ENCODE measurements around the gene FHL5. TPM values are rescaled to one million over a fixed set of nuclear protein-coding genes. Genes with fewer than 3 reads are reported as not detected.

The FHL5 gene
- polyA plus RNA-seq, 3 donors from 2014 or later, result not detected

GRCh38 chr6:96563853-96564252 lies 925 bp downstream of the FHL5 start:
- Mint-ChIP-seq H3K27me3 (ENCODE audit: low read depth in 3 of 3) (peaks cover 2 to 5% (median 4%) of the 10 kb centered on the region in 3 donors), H3K4me3 (no peak overlapping the region), H3K36me3 (no peaks in the 10 kb centered on the region), H3K9me3 (peaks cover 0 to 3% (median under 1%) of the 10 kb centered on the region in 6 donors), H3K4me1 (no peaks in the 10 kb centered on the region), H3K27ac (no peak overlapping the region)
- DNase-seq, result no peak

- no peak overlapping the region for H3K27ac Mint-ChIP-seq
- H3K4me3 Mint-ChIP-seq, result no peak overlapping the region
- H3K27me3 Mint-ChIP-seq (ENCODE audit: low read depth in 3 of 3), result peaks cover under 1 to 7% (median 6%) of the 10 kb centered on the region in 3 donors
- H3K4me1 Mint-ChIP-seq, result no peaks in the 10 kb centered on the region
- DNase-seq, result no peak
- peaks cover 10 to 32% (median 16%) of the 10 kb centered on the region in 6 donors for H3K9me3 Mint-ChIP-seq
- peaks cover 0 to 5% (median 0%) of the 10 kb centered on the region in 3 donors for H3K36me3 Mint-ChIP-seq
Measured at GRCh38 chr6:96570053-96570452, 7.1 kb downstream of the FHL5 start.

- peaks cover 0 to 7% (median 6%) of the 10 kb centered on the region in 3 donors for H3K27me3 Mint-ChIP-seq (ENCODE audit: low read depth in 3 of 3)
- peaks cover 10 to 32% (median 16%) of the 10 kb centered on the region in 6 donors for H3K9me3 Mint-ChIP-seq
- no peaks in the 10 kb centered on the region for H3K4me1 Mint-ChIP-seq
- no peak for DNase-seq
- no peak overlapping the region for H3K27ac Mint-ChIP-seq
- peaks cover 0 to 5% (median 0%) of the 10 kb centered on the region in 3 donors for H3K36me3 Mint-ChIP-seq
- no peak overlapping the region for H3K4me3 Mint-ChIP-seq
Measured at GRCh38 chr6:96571551-96571950, 8.6 kb downstream of the FHL5 start.

DNA sequence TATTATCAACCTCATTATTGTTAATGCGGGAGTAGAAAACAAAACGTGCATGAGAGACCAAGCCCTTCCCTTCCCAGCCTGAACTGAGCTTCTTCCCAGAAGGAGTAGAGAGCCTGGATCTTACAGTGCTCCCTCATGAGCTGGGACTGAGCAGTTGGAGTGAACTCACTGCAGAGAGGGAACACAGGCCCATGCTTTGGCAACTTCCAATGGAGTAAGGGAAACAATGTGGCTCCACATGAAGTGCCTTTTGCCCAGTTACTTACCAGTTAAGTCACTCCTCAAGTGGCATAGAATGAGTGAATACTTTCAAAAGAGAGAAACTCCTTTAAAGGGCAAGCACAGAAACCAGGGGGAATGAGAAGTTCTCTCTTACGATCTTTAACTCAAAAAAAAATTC lies 12.4 kb downstream of the FHL5 start:
- H3K4me3 Mint-ChIP-seq, result no peak overlapping the region
- no peak for DNase-seq
- H3K4me1 Mint-ChIP-seq, result no peaks in the 10 kb centered on the region
- peaks cover 0 to 4% (median 0%) of the 10 kb centered on the region in 3 donors for H3K36me3 Mint-ChIP-seq
- H3K27ac Mint-ChIP-seq, result no peak overlapping the region
- H3K9me3 Mint-ChIP-seq, result peaks cover 5 to 16% (median 8%) of the 10 kb centered on the region in 6 donors
- peaks cover 0 to 6% (median 1%) of the 10 kb centered on the region in 3 donors for H3K27me3 Mint-ChIP-seq (ENCODE audit: low read depth in 3 of 3)

GRCh38 chr6:96576221-96576620 lies 13.3 kb downstream of the FHL5 start:
- H3K27me3 Mint-ChIP-seq (ENCODE audit: low read depth in 3 of 3), result peaks cover 0 to 4% (median 1%) of the 10 kb centered on the region in 3 donors
- no peak overlapping the region for H3K27ac Mint-ChIP-seq

DNA sequence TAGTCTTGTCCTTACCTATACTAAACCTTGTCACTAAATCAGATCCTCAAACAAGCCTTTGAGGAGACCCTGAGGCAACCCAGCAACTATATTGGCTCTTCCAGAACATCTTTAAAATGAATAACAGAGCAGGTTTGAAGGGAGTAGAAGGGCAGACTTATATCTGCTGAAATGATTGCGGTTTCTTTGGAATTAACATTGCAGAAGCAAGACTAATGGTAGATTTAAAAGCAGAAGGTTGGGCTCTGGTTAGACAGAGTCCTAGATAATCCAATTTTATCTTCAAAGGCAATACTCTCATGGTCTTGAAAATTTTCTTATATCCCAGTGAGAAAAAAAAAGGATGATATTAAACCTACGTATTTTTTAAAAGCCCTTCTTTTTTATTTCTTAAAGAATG lies 19.1 kb downstream of the FHL5 start:
- Mint-ChIP-seq H3K4me3 (no peak overlapping the region), H3K27ac (no peak overlapping the region), H3K27me3 (ENCODE audit: low read depth in 3 of 3) (peaks cover 1 to 9% (median 1%) of the 10 kb centered on the region in 3 donors), H3K4me1 (no peaks in the 10 kb centered on the region), H3K36me3 (no peaks in the 10 kb centered on the region), H3K9me3 (peaks cover 0 to 5% (median 0%) of the 10 kb centered on the region in 6 donors)
- no peak for DNase-seq

More at GRCh38 chr6:96576221-96576620, 13.3 kb downstream of the FHL5 start:
- Mint-ChIP-seq H3K4me3 (no peak overlapping the region), H3K36me3 (no peaks in the 10 kb centered on the region), H3K9me3 (peaks cover 0 to 7% (median 1%) of the 10 kb centered on the region in 6 donors), H3K4me1 (no peaks in the 10 kb centered on the region)
- no peak for DNase-seq

GRCh38 chr6:96582436-96582835 lies 19.5 kb downstream of the FHL5 start:
- H3K36me3 Mint-ChIP-seq, result no peaks in the 10 kb centered on the region
- H3K9me3 Mint-ChIP-seq, result peaks cover 0 to 5% (median 0%) of the 10 kb centered on the region in 6 donors
- H3K27me3 Mint-ChIP-seq (ENCODE audit: low read depth in 3 of 3), result peaks cover 1 to 9% (median 1%) of the 10 kb centered on the region in 3 donors
- H3K4me3 Mint-ChIP-seq, result no peak overlapping the region
- H3K4me1 Mint-ChIP-seq, result no peaks in the 10 kb centered on the region
- DNase-seq, result no peak
- H3K27ac Mint-ChIP-seq, result no peak overlapping the region

DNA sequence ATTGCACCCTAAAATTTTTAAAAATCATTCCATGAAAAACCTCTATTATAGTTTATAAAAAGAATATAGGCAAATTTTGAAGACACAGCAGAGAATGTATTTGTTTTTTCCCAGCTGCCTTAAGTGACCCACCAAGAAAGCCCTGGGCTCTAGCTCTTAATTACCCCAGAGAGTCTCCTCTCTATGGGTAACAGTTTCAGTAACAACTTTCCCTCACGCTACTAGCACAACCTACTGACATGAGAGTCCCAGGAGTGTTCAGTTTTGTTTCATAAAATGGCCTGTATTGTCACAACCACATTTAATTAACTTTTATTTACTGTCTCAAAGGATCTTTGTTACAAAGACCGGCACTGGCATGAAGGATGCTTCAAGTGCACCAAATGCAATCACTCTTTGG lies 41.5 kb downstream of the FHL5 start:
- Mint-ChIP-seq H3K27me3 (ENCODE audit: low read depth in 3 of 3) (peaks cover 0 to 8% (median 3%) of the 10 kb centered on the region in 3 donors), H3K4me3 (no peak overlapping the region), H3K9me3 (peaks cover 0 to 3% (median 0%) of the 10 kb centered on the region in 6 donors), H3K27ac (no peak overlapping the region), H3K4me1 (no peaks in the 10 kb centered on the region), H3K36me3 (no peaks in the 10 kb centered on the region)
- no peak for DNase-seq

GRCh38 chr6:96608074-96608473 lies 45.1 kb downstream of the FHL5 start:
- no peak overlapping the region for H3K4me3 Mint-ChIP-seq
- peaks cover 0 to 8% (median 4%) of the 10 kb centered on the region in 3 donors for H3K27me3 Mint-ChIP-seq (ENCODE audit: low read depth in 3 of 3)
- no peaks in the 10 kb centered on the region for H3K4me1 Mint-ChIP-seq
- no peak for DNase-seq
- peaks cover 0 to 4% (median 0%) of the 10 kb centered on the region in 6 donors for H3K9me3 Mint-ChIP-seq
- no peak overlapping the region for H3K27ac Mint-ChIP-seq
- H3K36me3 Mint-ChIP-seq, result no peaks in the 10 kb centered on the region

- Mint-ChIP-seq H3K4me1 (no peaks in the 10 kb centered on the region), H3K27me3 (ENCODE audit: low read depth in 3 of 3) (peaks cover 0 to 6% (median 4%) of the 10 kb centered on the region in 3 donors), H3K9me3 (peaks cover 0 to 3% (median 0%) of the 10 kb centered on the region in 6 donors), H3K4me3 (no peak overlapping the region), H3K36me3 (no peaks in the 10 kb centered on the region), H3K27ac (no peak overlapping the region)
- no peak for DNase-seq
Measured at GRCh38 chr6:96610019-96610418, 47.1 kb downstream of the FHL5 start.

- no peak for DNase-seq
- H3K36me3 Mint-ChIP-seq, result no peaks in the 10 kb centered on the region
- no peak overlapping the region for H3K27ac Mint-ChIP-seq
- H3K9me3 Mint-ChIP-seq, result peaks cover 0 to 3% (median 0%) of the 10 kb centered on the region in 6 donors
- H3K4me3 Mint-ChIP-seq, result no peak overlapping the region
- H3K4me1 Mint-ChIP-seq, result no peaks in the 10 kb centered on the region
- peaks cover 0 to 6% (median 2%) of the 10 kb centered on the region in 3 donors for H3K27me3 Mint-ChIP-seq (ENCODE audit: low read depth in 3 of 3)
Measured at GRCh38 chr6:96611342-96611991, 48.5 kb downstream of the FHL5 start.

DNA sequence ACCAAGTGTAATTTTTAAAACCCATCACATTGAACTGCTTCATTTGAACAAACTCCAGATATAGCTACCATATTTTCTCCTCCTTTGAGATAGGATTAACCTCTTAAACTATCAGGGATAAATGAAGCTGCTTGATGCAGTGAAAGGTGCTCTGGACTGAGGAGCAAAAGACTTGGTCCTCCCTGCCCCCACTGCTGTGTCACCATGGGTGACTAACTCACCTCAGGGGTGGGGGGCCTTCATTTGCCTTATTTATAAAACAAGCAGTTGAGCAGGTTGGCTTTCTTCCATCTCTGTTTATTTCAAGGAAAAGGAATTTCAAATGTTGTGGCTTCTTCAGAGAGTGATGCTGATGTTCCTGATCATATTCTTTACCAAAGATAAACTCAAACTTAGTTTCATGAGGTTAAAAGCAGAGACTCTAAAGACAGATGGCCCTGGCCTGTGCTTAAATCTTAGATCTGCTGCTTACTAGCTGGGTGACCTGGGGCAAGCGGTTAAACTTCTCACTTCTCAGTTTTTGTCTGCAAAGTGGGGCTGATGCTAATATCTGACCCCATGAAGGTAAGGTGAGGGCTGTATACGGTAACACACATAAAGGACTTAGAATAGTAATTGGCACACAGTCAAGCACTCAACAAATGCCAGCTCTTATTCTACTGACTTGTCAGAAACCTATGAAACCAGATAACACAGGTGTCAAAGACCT lies 50.5 kb downstream of the FHL5 start:
- peaks cover 0 to 3% (median 0%) of the 10 kb centered on the region in 6 donors for H3K9me3 Mint-ChIP-seq
- no peak for DNase-seq
- H3K27ac Mint-ChIP-seq, result no peak overlapping the region
- H3K36me3 Mint-ChIP-seq, result no peaks in the 10 kb centered on the region
- H3K4me1 Mint-ChIP-seq, result no peaks in the 10 kb centered on the region
- H3K4me3 Mint-ChIP-seq, result no peak overlapping the region
- peaks cover 0 to 6% (median 2%) of the 10 kb centered on the region in 3 donors for H3K27me3 Mint-ChIP-seq (ENCODE audit: low read depth in 3 of 3)

DNA sequence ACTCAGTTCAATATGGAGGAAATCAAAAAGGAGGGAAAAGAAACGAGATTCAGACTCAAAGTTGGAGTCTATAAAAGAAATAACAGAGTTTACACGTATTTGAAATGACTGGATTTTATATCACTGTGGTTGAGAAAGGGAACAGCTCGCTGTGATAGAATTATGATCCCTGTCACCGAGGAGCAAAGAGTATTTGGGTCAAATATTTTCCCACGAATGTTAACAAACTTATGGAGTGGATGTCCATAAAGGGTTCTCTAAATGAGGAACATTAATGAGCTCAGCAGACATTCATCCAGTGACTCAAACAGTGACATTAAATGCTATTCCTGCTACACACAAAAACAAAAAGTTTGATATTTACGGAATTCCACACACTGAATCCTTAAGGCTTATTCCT lies 57.9 kb downstream of the FHL5 start:
- no peaks in the 10 kb centered on the region for H3K4me1 Mint-ChIP-seq
- no peak overlapping the region for H3K4me3 Mint-ChIP-seq
- DNase-seq, result no peak
- no peaks in the 10 kb centered on the region for H3K9me3 Mint-ChIP-seq
- H3K27ac Mint-ChIP-seq, result no peak overlapping the region
- H3K36me3 Mint-ChIP-seq, result no peaks in the 10 kb centered on the region
- peaks cover 0 to 4% (median 1%) of the 10 kb centered on the region in 3 donors for H3K27me3 Mint-ChIP-seq (ENCODE audit: low read depth in 3 of 3)

DNA sequence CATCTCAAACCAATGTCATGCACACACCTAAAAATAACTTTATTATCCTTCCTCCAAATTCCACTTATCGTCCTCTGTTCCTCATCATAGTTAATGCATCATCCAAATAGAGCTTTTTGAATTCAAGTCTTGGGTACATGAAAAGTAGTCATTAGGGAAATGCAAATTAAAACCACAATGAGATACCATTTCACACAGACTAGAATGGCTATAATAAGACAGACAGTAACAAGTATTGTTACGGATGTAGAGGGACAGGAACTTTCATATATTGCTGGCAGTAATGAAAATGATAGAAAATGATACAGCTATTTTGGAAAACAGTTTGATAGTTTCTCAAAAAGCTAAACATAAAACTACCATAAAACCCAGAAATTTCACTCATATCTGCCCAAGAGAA lies 59.1 kb downstream of the FHL5 start:
- no peak for DNase-seq
- no peaks in the 10 kb centered on the region for H3K9me3 Mint-ChIP-seq
- H3K27ac Mint-ChIP-seq, result no peak overlapping the region
- no peaks in the 10 kb centered on the region for H3K4me1 Mint-ChIP-seq
- H3K27me3 Mint-ChIP-seq (ENCODE audit: low read depth in 3 of 3), result peaks cover 0 to 4% (median 1%) of the 10 kb centered on the region in 3 donors
- H3K4me3 Mint-ChIP-seq, result no peak overlapping the region
- no peaks in the 10 kb centered on the region for H3K36me3 Mint-ChIP-seq
